Left lung (tissue), 10 donors: Measurements from ENCODE around the gene TST. TPM values are rescaled to one million over a fixed set of nuclear protein-coding genes. Genes with fewer than 3 reads are reported as not detected.

Experiments used
- ATAC-seq: fragments of 200-7000 bp; cut with Tn5 transposase; one replicate; pipeline ENCODE4 v1.9.1; 2020; ENCODE audit warnings: moderate library complexity
- DNase-seq, 4 donors: peaks; one replicate each; pipeline ENCODE4 v3.0.0-alpha.2; 2013 to 2020
- H3K27ac ChIP-seq, 2 donors: fragments of 200-600 bp; sonication (generic) in 1 of 2; one replicate each; pipeline versions ENCODE4 v1.5.0 to v1.8.0; 2020 to 2021
- H3K27me3 ChIP-seq, 2 donors: fragments of 200-600 bp; sonication (generic) in 1 of 2; one replicate each; pipeline versions ENCODE4 v1.5.0 to v1.8.0; 2020 to 2021
- H3K36me3 ChIP-seq, 2 donors: fragments of 200-600 bp; sonication (generic) in 1 of 2; one replicate each; pipeline versions ENCODE4 v1.5.0 to v1.8.0; 2020 to 2021
- H3K4me1 ChIP-seq, 2 donors: fragments of 200-600 bp; one replicate each; pipeline ENCODE4 v1.8.0; 2021
- H3K4me3 ChIP-seq, 2 donors: fragments of 200-600 bp; sonication (generic) in 1 of 2; one replicate each; pipeline versions ENCODE4 v1.5.0 to v1.8.0; 2020 to 2021; ENCODE audit warnings: mild to moderate bottlenecking in 1 of 2
- H3K9me3 ChIP-seq, 2 donors: fragments of 200-600 bp; sonication (generic) in 1 of 2; one replicate each; pipeline versions ENCODE4 v1.5.0 to v1.8.0; 2020 to 2021
- CTCF ChIP-seq, 2 donors: fragments of 200-600 bp; sonication (generic) in 1 of 2; IDR thresholded peaks; one replicate each; pipeline versions ENCODE4 v1.5.0 to v1.8.0; 2021; ENCODE audit warnings: antibody characterized with exemption in 2 of 2
- intact Hi-C, 2 donors: fragments of 100-400 bp; cut with DNase I; formaldehyde crosslinking; loops; one replicate each; pipeline versions ENCODE4 v1.11.2 to v1.14.2; 2022
- polyA plus RNA-seq, 6 donors: library from polyadenylated mRNA; unstranded; fragments of 120-200 nt; gene quantifications; one replicate each; pipeline ENCODE4 v1.2.1, GENCODE V29; 2013; ENCODE audit not compliant: insufficient read length in 6 of 6
- total RNA-seq, 2 donors: library from RNA; stranded (reverse); fragmentation: NEBNext Ultra II Directional; extraction: Animal tissue kit (Norgen Biotek cat#: 25700); gene quantifications; one replicate each; pipeline ENCODE4 v1.2.1, GENCODE V29; 2021
- donor health status: DM: no; HTN: yes; CAD: no.
- donor health status: DM: no; HTN: no; CAD: no.

Gene TST
- total and polyA plus RNA-seq, 8 donors: 14.7 to 52.0 (median 23.5) TPM

GRCh38 chr22:37062376-37062675 is 43.1 kb upstream of the TST start:
- no peak for TF ChIP-seq CTCF (IDR thresholded peaks at IDR 0.05)
- no peak overlapping the region for H3K27ac ChIP-seq
- no peaks in the 10 kb centered on the region for H3K9me3 ChIP-seq
- H3K4me1 ChIP-seq: no peaks in the 10 kb centered on the region
- DNase-seq: no peak
- intact Hi-C loops: no loop called here
- H3K27me3 ChIP-seq: peaks cover 0 to 3% of the 10 kb centered on the region in 2 donors
- H3K36me3 ChIP-seq: peaks cover 0 to 47% of the 10 kb centered on the region in 2 donors
- no peak overlapping the region for H3K4me3 ChIP-seq
- ATAC-seq: no peak

GRCh38 chr22:37061611-37062375 is 42.5 kb upstream of the TST start:
- intact Hi-C loops: no loop called here

GRCh38 chr22:37060801-37061610 is 41.8 kb upstream of the TST start:
- intact Hi-C loops: no loop called here
- no peak for DNase-seq
- no peak overlapping the region for H3K27ac ChIP-seq
- TF ChIP-seq CTCF (IDR thresholded peaks at IDR 0.05): no peak
- H3K4me1 ChIP-seq: no peaks in the 10 kb centered on the region
- peaks cover 0 to 58% of the 10 kb centered on the region in 2 donors for H3K36me3 ChIP-seq
- no peaks in the 10 kb centered on the region for H3K27me3 ChIP-seq
- H3K9me3 ChIP-seq: no peaks in the 10 kb centered on the region
- ATAC-seq: no peak
- no peak overlapping the region for H3K4me3 ChIP-seq

More at GRCh38 chr22:37061611-37062375, 42.5 kb upstream of the TST start:
- Histone ChIP-seq H3K4me1 (no peaks in the 10 kb centered on the region), H3K4me3 (no peak overlapping the region), H3K36me3 (peaks cover 0 to 52% of the 10 kb centered on the region in 2 donors), H3K9me3 (no peaks in the 10 kb centered on the region), H3K27me3 (no peaks in the 10 kb centered on the region), H3K27ac (no peak overlapping the region)
- TF ChIP-seq CTCF (IDR thresholded peaks at IDR 0.05): no peak
- ATAC-seq: no peak
- DNase-seq: no peak

- no peak for DNase-seq
- no peaks in the 10 kb centered on the region for H3K9me3 ChIP-seq
- no peak overlapping the region for H3K27ac ChIP-seq
- intact Hi-C loops: no loop called here
- H3K27me3 ChIP-seq: no peaks in the 10 kb centered on the region
- no peak for TF ChIP-seq CTCF (IDR thresholded peaks at IDR 0.05)
- ATAC-seq: no peak
- H3K4me1 ChIP-seq: no peaks in the 10 kb centered on the region
- H3K4me3 ChIP-seq: no peak overlapping the region
- H3K36me3 ChIP-seq: peaks cover 0 to 58% of the 10 kb centered on the region in 2 donors
Measured at GRCh38 chr22:37059876-37060449, 40.7 kb upstream of the TST start.
